GM23248 (cell line): ENCODE measurements around the gene SYNJ1. TPM values are rescaled to one million over a fixed set of nuclear protein-coding genes. Genes with fewer than 3 reads are reported as not detected.
"Not testable (repeated sequence)": the region's sequence is repeated elsewhere in the genome, so short reads cannot be mapped to it uniquely, and the experiment has no call there.

ENCODE experiments used
- DNase-seq: peaks from one replicate; pipeline ENCODE4 v3.0.0-alpha.2; 2015
- H2AFZ ChIP-seq: fragments of 200-600 bp; sonication (generic); 2 replicates; pipeline ENCODE4 v1.6.1; 2016; ENCODE audit warnings: antibody characterized with exemption
- H3F3A ChIP-seq: fragments of 200-600 bp; sonication (generic); 2 replicates; pipeline ENCODE4 v1.6.1; 2016; ENCODE audit warnings: mild to moderate bottlenecking, antibody characterized with exemption, mixed run types; ENCODE audit not compliant: insufficient read depth
- H3K27ac ChIP-seq: fragments of 200-600 bp; sonication (generic); 2 replicates; pipeline ENCODE4 v1.5.1; 2016; ENCODE audit warnings: mild to moderate bottlenecking
- H3K27me3 ChIP-seq: fragments of 200-600 bp; sonication (generic); replicated peaks from 2 replicates; pipeline ENCODE4 v1.6.1; 2016; ENCODE audit warnings: mild to moderate bottlenecking; ENCODE audit not compliant: insufficient read depth
- H3K36me3 ChIP-seq: fragments of 200-600 bp; sonication (generic); 2 replicates; pipeline ENCODE4 v1.6.1; 2016; ENCODE audit warnings: low read depth, mild to moderate bottlenecking
- H3K4me1 ChIP-seq: fragments of 200-600 bp; sonication (generic); 2 replicates; pipeline ENCODE4 v1.6.1; 2016; ENCODE audit warnings: mild to moderate bottlenecking; ENCODE audit not compliant: insufficient read depth
- H3K4me2 ChIP-seq: fragments of 200-600 bp; sonication (generic); one replicate; pipeline ENCODE4 v1.6.1; 2016; ENCODE audit warnings: mild to moderate bottlenecking; ENCODE audit not compliant: unreplicated experiment
- H3K4me3 ChIP-seq: fragments of 200-600 bp; sonication (generic); 2 replicates; pipeline ENCODE4 v1.5.1; 2016; ENCODE audit warnings: mild to moderate bottlenecking
- H3K79me2 ChIP-seq: fragments of 200-600 bp; sonication (generic); 2 replicates; pipeline ENCODE4 v1.6.1; 2016; ENCODE audit warnings: mild to moderate bottlenecking; ENCODE audit not compliant: insufficient read depth
- H3K9ac ChIP-seq: fragments of 200-600 bp; sonication (generic); 2 replicates; pipeline ENCODE4 v1.6.1; 2016; ENCODE audit warnings: mild to moderate bottlenecking
- H3K9me2 ChIP-seq: fragments of 200-600 bp; sonication (generic); 2 replicates; pipeline ENCODE4 v1.6.1; 2016; ENCODE audit warnings: mixed run types, mild to moderate bottlenecking, moderate library complexity; ENCODE audit not compliant: insufficient read depth
- H3K9me3 ChIP-seq: fragments of 200-600 bp; sonication (generic); one replicate; pipeline ENCODE4 v1.6.1; 2017; ENCODE audit warnings: low read depth
- H4K20me1 ChIP-seq: fragments of 200-600 bp; sonication (generic); 2 replicates; pipeline ENCODE4 v1.6.0; 2016; ENCODE audit not compliant: insufficient read depth
- EZH2 ChIP-seq: fragments of 200-600 bp; sonication (generic); IDR thresholded peaks from 2 replicates; pipeline ENCODE4 v1.6.1; 2018; ENCODE audit warnings: antibody characterized with exemption, mild to moderate bottlenecking; ENCODE audit not compliant: insufficient read depth, poor library complexity, severe bottlenecking
- EZH2phosphoT487 ChIP-seq: fragments of 200-600 bp; sonication (generic); IDR thresholded peaks from 2 replicates; pipeline ENCODE4 v1.6.1; 2018; ENCODE audit warnings: antibody characterized with exemption, moderate library complexity, mild to moderate bottlenecking, low read depth; ENCODE audit not compliant: insufficient read depth
- WGBS, 2 experiments: methylation state at CpG; one replicate each; pipeline ENCODE4 v1.1.6; 2015 to 2017; ENCODE audit warnings: low lambda C conversion rate in 2 of 2, low coverage in 1 of 2; ENCODE audit errors: missing lambda C conversion rate in 2 of 2; 5-methylcytosine and 5-hydroxymethylcytosine counted together
- in situ Hi-C: fragments of 300-500 bp; cut with MboI; formaldehyde crosslinking; loops from 2 replicates; pipeline ENCODE4 v1.15.0; 2020
- polyA plus RNA-seq: library from polyadenylated mRNA; unstranded; fragments of >200 nt; fragmentation: Nextera tagmentation; extraction: Ambion mirVana; gene quantifications from 2 replicates; pipeline ENCODE4 v1.2.1, GENCODE V29; 2016
- total RNA-seq: library from RNA; depleted of rRNA; stranded (reverse); fragments of >200 nt; shearing (Covaris generic); gene quantifications from 2 replicates; pipeline ENCODE4 v1.2.3, GENCODE V29; 2014

The SYNJ1 gene
- total and polyA plus RNA-seq, 2 experiments from 2014 or later: 4.6 to 5.0 TPM

GRCh38 chr21:32612075-32612998 lies 115.5 kb downstream of the SYNJ1 start, which contains the start of gene CFAP298:
CFAP298 (minus strand) TSS chr21:32612377; CDS start chr21:32612243, 134 bp downstream.
- WGBS, 2 experiments: 1% methylated on average over 79 of the region's 81 CpGs
- H2AFZ ChIP-seq: peak within 1 kb of the TSS; percentile 85

GRCh38 chr21:32611471-32611997 lies 116.3 kb downstream of the SYNJ1 start:
- Histone ChIP-seq H2AFZ (peak overlapping the region; percentile 85), H4K20me1 (no peaks in the 10 kb centered on the region), H3K36me3 (peaks cover 5% of the 10 kb centered on the region; the same call in 1 of the 2 replicates), H3F3A (no peaks in the 10 kb centered on the region), H3K9me3 (no peaks in the 10 kb centered on the region), H3K27ac (peak overlapping the region; percentile 93), H3K27me3 (no peaks in the 10 kb centered on the region), H3K4me2 (peak overlapping the region; percentile 94), H3K4me1 (peaks cover 4% of the 10 kb centered on the region), H3K9me2 (no peaks in the 10 kb centered on the region), H3K4me3 (peak overlapping the region; percentile 81), H3K9ac (peak overlapping the region; percentile 89), H3K79me2 (peaks cover 29% of the 10 kb centered on the region)
- in situ Hi-C loops: no loop called here
- WGBS, 2 experiments: 2% methylated on average over 28 of the region's 28 CpGs
- DNase-seq: peak; percentile 71
- TF ChIP-seq EZH2phosphoT487: no peak
- TF ChIP-seq EZH2: no peak

More at GRCh38 chr21:32612075-32612998, 115.5 kb downstream of the SYNJ1 start, which contains the start of gene CFAP298:
- Histone ChIP-seq H4K20me1 (no peaks in the 10 kb centered on the region), H3K4me3 (peak within 1 kb of the TSS; percentile 81), H3K27me3 (no peaks in the 10 kb centered on the region), H3K4me2 (peak within 1 kb of the TSS; percentile 94), H3K79me2 (peaks cover 29% of the 10 kb centered on the region), H3K9ac (peak within 1 kb of the TSS; percentile 89), H3K9me2 (no peaks in the 10 kb centered on the region), H3K36me3 (no peaks in the 10 kb centered on the region; the same call in 1 of the 2 replicates), H3F3A (no peaks in the 10 kb centered on the region), H3K9me3 (no peaks in the 10 kb centered on the region), H3K27ac (peak within 1 kb of the TSS; percentile 93), H3K4me1 (peaks cover 4% of the 10 kb centered on the region)
- no peak for TF ChIP-seq EZH2
- TF ChIP-seq EZH2phosphoT487: no peak
- DNase-seq: peak; percentile 98
- in situ Hi-C loops: no loop called here

- H3K27me3 ChIP-seq, DNase-seq, H3K9me3 ChIP-seq, in situ Hi-C loops, H3K36me3 ChIP-seq, H2AFZ ChIP-seq, H3K4me1 ChIP-seq, H3F3A ChIP-seq, H3K27ac ChIP-seq, H4K20me1 ChIP-seq, H3K9me2 ChIP-seq: not testable (repeated sequence)
- Histone ChIP-seq H3K4me2 (peak overlapping the region; percentile 94), H3K9ac (peak overlapping the region; percentile 89), H3K79me2 (peaks cover 29% of the 10 kb centered on the region), H3K4me3 (peak overlapping the region; percentile 81)
- WGBS, 2 experiments: 79 to 80% methylated on average over 17 of the region's 17 CpGs
Measured at GRCh38 chr21:32610940-32611339, 116.9 kb downstream of the SYNJ1 start.

GRCh38 chr21:32608851-32609250 lies 119.0 kb downstream of the SYNJ1 start:
- Histone ChIP-seq H3K4me1 (peaks cover 4% of the 10 kb centered on the region), H3K9ac (no peak overlapping the region), H3K9me2 (no peaks in the 10 kb centered on the region), H4K20me1 (no peaks in the 10 kb centered on the region), H3K9me3 (no peaks in the 10 kb centered on the region), H3F3A (no peaks in the 10 kb centered on the region), H3K4me3 (no peak overlapping the region), H3K79me2 (peaks cover 29% of the 10 kb centered on the region), H3K4me2 (no peak overlapping the region), H3K36me3 (peaks cover 5% of the 10 kb centered on the region), H3K27ac (no peak overlapping the region), H3K27me3 (no peaks in the 10 kb centered on the region), H2AFZ (no peak overlapping the region)
- no peak for DNase-seq
- 83 to 85% methylated on average over 5 of the region's 5 CpGs for WGBS, 2 experiments
- TF ChIP-seq EZH2phosphoT487 (no peak), EZH2 (no peak)
- in situ Hi-C loops: no loop called here
